Calu3 (cell line): Measurements from ENCODE around the gene IL1F10. TPM values are rescaled to one million over a fixed set of nuclear protein-coding genes. Genes with fewer than 3 reads are reported as not detected.

Experiments used
- BruUV-seq: library from RNA; stranded (reverse); fragments of 400-500 nt; replicated peaks from 2 replicates; lab custom pipeline; 2021; lab: Mats Ljungman, UMichigan
- CTCF ChIA-PET: fragments of 300-600 bp; sonication (Branson Sonifier 250); formaldehyde crosslinking; loops from one replicate; lab custom pipeline; 2022; ENCODE audit warnings: antibody characterized with exemption; lab: Charles Lee
- DNase-seq: peaks from one replicate; pipeline ENCODE4 v3.0.0; 2022
- H3K27ac Mint-ChIP-seq: one replicate; pipeline ENCODE4 v1.8.0; 2022; ENCODE audit warnings: mixed read lengths; ENCODE audit not compliant: unreplicated experiment
- H3K27me3 Mint-ChIP-seq: one replicate; pipeline ENCODE4 v1.8.0; 2022; ENCODE audit warnings: mixed read lengths; ENCODE audit not compliant: unreplicated experiment
- H3K36me3 Mint-ChIP-seq: one replicate; pipeline ENCODE4 v1.8.0; 2022; ENCODE audit warnings: mild to moderate bottlenecking, moderate library complexity, mixed read lengths; ENCODE audit not compliant: insufficient read depth, unreplicated experiment
- H3K4me1 Mint-ChIP-seq: one replicate; pipeline ENCODE4 v1.8.0; 2022; ENCODE audit warnings: mild to moderate bottlenecking, low read depth, mixed read lengths; ENCODE audit not compliant: unreplicated experiment
- H3K4me3 Mint-ChIP-seq: one replicate; pipeline ENCODE4 v1.8.0; 2022; ENCODE audit warnings: mild to moderate bottlenecking, low read depth, moderate library complexity, mixed read lengths; ENCODE audit not compliant: unreplicated experiment
- H3K9me3 Mint-ChIP-seq: one replicate; pipeline ENCODE4 v1.8.0; 2022; ENCODE audit warnings: low read depth, mixed read lengths; ENCODE audit not compliant: unreplicated experiment
- CTCF ChIP-seq: fragments of 200-600 bp; IDR thresholded peaks from one replicate; pipeline ENCODE4 v1.8.0; 2022; ENCODE audit warnings: antibody characterized with exemption; ENCODE audit not compliant: unreplicated experiment
- intact Hi-C: fragments of 100-400 bp; cut with micrococcal nuclease; formaldehyde crosslinking; loops from one replicate; pipeline ENCODE4 v1.10.0; 2022; ENCODE audit not compliant: unreplicated experiment
- total RNA-seq: library from RNA; stranded (reverse); gene quantifications from 2 replicates; pipeline ENCODE4 v1.2.3, GENCODE V29; 2022

IL1F10 gene
- total RNA-seq, 1 experiment from 2014 or later, result not detected

GRCh38 chr2:113084249-113085000 is 16.7 kb downstream of the IL1F10 start:
- no peak for TF ChIP-seq CTCF
- Mint-ChIP-seq H3K4me1 (peaks cover 29% of the 10 kb centered on the region), H3K27me3 (no peaks in the 10 kb centered on the region), H3K36me3 (peaks cover 9% of the 10 kb centered on the region), H3K4me3 (no peak overlapping the region), H3K27ac (no peak overlapping the region), H3K9me3 (no peaks in the 10 kb centered on the region)
- CTCF ChIA-PET, result interaction anchor here (0.6 to 0.7 kb wide), 2 partner anchors 149 to 307 kb away, joined by 3 to 5 read pairs; no protein-coding TSS in a partner anchor
- BruUV-seq, result no TSS peak
- intact Hi-C loops, result loop anchor here (2.0 to 5.0 kb wide), 4 partner anchors 34 to 308 kb away; no protein-coding TSS in a partner anchor
- DNase-seq, result peak; percentile 38

- BruUV-seq, result no TSS peak
- TF ChIP-seq CTCF, result no peak
- Mint-ChIP-seq H3K4me1 (peaks cover 18% of the 10 kb centered on the region), H3K4me3 (no peak overlapping the region), H3K36me3 (peaks cover 2% of the 10 kb centered on the region), H3K9me3 (no peaks in the 10 kb centered on the region), H3K27me3 (no peaks in the 10 kb centered on the region), H3K27ac (no peak overlapping the region)
- CTCF ChIA-PET, result no interaction called here
- intact Hi-C loops, result loop anchor here (2.0 kb wide), 2 partner anchors 33 to 113 kb away; no protein-coding TSS in a partner anchor
- DNase-seq, result no peak
Measured at GRCh38 chr2:113085542-113085941, 17.8 kb downstream of the IL1F10 start.

GRCh38 chr2:113088213-113088992 is 20.6 kb downstream of the IL1F10 start:
- Mint-ChIP-seq H3K4me1 (peaks cover 14% of the 10 kb centered on the region), H3K4me3 (no peak overlapping the region), H3K36me3 (no peaks in the 10 kb centered on the region), H3K9me3 (no peaks in the 10 kb centered on the region), H3K27ac (no peak overlapping the region), H3K27me3 (no peaks in the 10 kb centered on the region)
- intact Hi-C loops, result no loop called here
- no peak for DNase-seq
- no TSS peak for BruUV-seq
- CTCF ChIA-PET, result interaction anchor here (1.2 kb wide), 1 partner anchor 48 kb away, joined by 3 read pairs; no protein-coding TSS in a partner anchor
- TF ChIP-seq CTCF, result no peak

- Mint-ChIP-seq H3K27me3 (no peaks in the 10 kb centered on the region), H3K27ac (no peak overlapping the region), H3K9me3 (no peaks in the 10 kb centered on the region), H3K36me3 (no peaks in the 10 kb centered on the region), H3K4me1 (peaks cover 9% of the 10 kb centered on the region), H3K4me3 (no peak overlapping the region)
- intact Hi-C loops, result no loop called here
- TF ChIP-seq CTCF, result no peak
- CTCF ChIA-PET, result interaction anchor here (1.0 to 1.2 kb wide), 2 partner anchors 34 to 47 kb away, joined by 3 read pairs; no protein-coding TSS in a partner anchor
- no TSS peak for BruUV-seq
- DNase-seq, result no peak
Measured at GRCh38 chr2:113089916-113090315, 22.1 kb downstream of the IL1F10 start.
